Measurements from ENCODE around the gene PPP1R12B.
"Not testable (repeated sequence)": the region's sequence is repeated elsewhere in the genome, so short reads cannot be mapped to it uniquely, and the experiment has no call there.

Gene PPP1R12B

GRCh38 chr1:202561726-202562443 lies 213.4 kb downstream of the PPP1R12B start:
- no peak for DNase-seq (ENCODE audit: low spot score)

GRCh38 chr1:202562444-202563060 lies 214.1 kb downstream of the PPP1R12B start:
- no peak for DNase-seq (ENCODE audit: low spot score)

- no peak for DNase-seq (ENCODE audit: low spot score)
Measured at GRCh38 chr1:202563818-202564217, 215.3 kb downstream of the PPP1R12B start.

GRCh38 chr1:202564958-202565495 lies 216.5 kb downstream of the PPP1R12B start:
- DNase-seq (ENCODE audit: low spot score): no peak

GRCh38 chr1:202565890-202566602 lies 217.5 kb downstream of the PPP1R12B start:
- no peak for DNase-seq (ENCODE audit: low spot score)

- no peak for DNase-seq (ENCODE audit: low spot score)
Measured at GRCh38 chr1:202567738-202568137, 219.2 kb downstream of the PPP1R12B start.

GRCh38 chr1:202568410-202568809 lies 219.9 kb downstream of the PPP1R12B start:
- DNase-seq (ENCODE audit: low spot score): no peak

- DNase-seq (ENCODE audit: low spot score): no peak
Measured at GRCh38 chr1:202568826-202569225, 220.3 kb downstream of the PPP1R12B start.

- no peak for DNase-seq (ENCODE audit: low spot score)
Measured at GRCh38 chr1:202569393-202570322, 221.2 kb downstream of the PPP1R12B start.

- DNase-seq (ENCODE audit: low spot score): no peak
Measured at GRCh38 chr1:202571719-202572339, 223.3 kb downstream of the PPP1R12B start.

GRCh38 chr1:202572867-202573266 lies 224.4 kb downstream of the PPP1R12B start:
- no peak for DNase-seq (ENCODE audit: low spot score)

- no peak for DNase-seq (ENCODE audit: low spot score)
Measured at GRCh38 chr1:202575918-202576653, 227.6 kb downstream of the PPP1R12B start.

GRCh38 chr1:202576816-202577215 lies 228.3 kb downstream of the PPP1R12B start:
- DNase-seq (ENCODE audit: low spot score): no peak

GRCh38 chr1:202577381-202577780 lies 228.9 kb downstream of the PPP1R12B start:
- DNase-seq (ENCODE audit: low spot score): no peak

GRCh38 chr1:202578001-202578504 lies 229.6 kb downstream of the PPP1R12B start:
- no peak for DNase-seq (ENCODE audit: low spot score)

GRCh38 chr1:202578565-202578964 lies 230.1 kb downstream of the PPP1R12B start:
- no peak for DNase-seq (ENCODE audit: low spot score)

- DNase-seq (ENCODE audit: low spot score): peak; percentile 74
Measured at GRCh38 chr1:202579806-202580205, 231.3 kb downstream of the PPP1R12B start.

- no peak for DNase-seq (ENCODE audit: low spot score)
Measured at GRCh38 chr1:202580619-202581018, 232.1 kb downstream of the PPP1R12B start.

GRCh38 chr1:202582350-202582749 lies 233.9 kb downstream of the PPP1R12B start:
- DNase-seq (ENCODE audit: low spot score): not testable (repeated sequence)

Measured in hepatic stellate cell (primary cell).